Measurements from ENCODE around the gene RBM7.

RBM7 gene

DNA sequence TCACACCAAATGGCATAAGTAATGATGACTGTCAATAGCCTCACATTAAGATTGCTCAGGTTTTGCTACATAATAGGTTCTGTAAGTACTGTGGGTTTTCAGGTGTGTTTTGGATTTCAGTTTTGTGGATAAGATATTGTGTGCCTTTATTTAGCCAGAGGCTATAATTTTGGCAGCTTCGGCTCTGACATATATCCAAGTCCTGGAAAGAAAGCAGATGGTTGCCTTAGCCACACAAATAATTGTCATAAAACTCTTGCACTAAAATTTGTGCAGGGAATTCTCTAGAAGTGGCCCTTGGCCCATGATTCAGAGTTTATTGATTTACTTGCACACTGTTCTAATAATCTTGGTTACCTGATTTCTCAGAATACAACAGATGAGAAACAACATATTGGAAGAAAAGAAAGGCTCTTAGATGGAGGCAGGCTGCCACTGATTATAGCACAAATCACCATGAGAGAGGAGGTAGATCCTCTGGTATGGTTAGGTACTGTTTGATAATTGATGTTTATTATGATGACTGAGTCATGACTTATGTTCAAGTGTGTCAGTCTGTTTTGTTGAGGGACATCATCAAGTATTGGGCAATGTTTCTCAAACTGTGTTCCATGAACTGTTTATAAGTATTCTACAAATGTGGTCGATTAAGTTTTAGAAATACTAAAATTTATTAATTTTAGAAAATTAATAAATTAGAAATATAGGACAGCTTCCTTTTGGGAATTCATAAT, 48.5 kb downstream of the RBM7 start:
- DNase-seq (ENCODE audit: low read depth in 2 of 2): no peak

DNA sequence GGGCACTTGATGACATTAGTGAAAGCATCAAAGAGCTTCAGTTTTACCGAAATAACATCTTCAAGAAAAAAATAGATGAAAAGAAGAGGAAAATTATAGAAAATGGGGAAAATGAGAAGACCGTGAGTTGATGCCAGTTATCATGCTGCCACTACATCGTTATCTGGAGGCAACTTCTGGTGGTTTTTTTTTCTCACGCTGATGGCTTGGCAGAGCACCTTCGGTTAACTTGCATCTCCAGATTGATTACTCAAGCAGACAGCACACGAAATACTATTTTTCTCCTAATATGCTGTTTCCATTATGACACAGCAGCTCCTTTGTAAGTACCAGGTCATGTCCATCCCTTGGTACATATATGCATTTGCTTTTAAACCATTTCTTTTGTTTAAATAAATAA, 49.4 kb downstream of the RBM7 start:
- no peak for DNase-seq (ENCODE audit: low read depth in 2 of 2)

DNA sequence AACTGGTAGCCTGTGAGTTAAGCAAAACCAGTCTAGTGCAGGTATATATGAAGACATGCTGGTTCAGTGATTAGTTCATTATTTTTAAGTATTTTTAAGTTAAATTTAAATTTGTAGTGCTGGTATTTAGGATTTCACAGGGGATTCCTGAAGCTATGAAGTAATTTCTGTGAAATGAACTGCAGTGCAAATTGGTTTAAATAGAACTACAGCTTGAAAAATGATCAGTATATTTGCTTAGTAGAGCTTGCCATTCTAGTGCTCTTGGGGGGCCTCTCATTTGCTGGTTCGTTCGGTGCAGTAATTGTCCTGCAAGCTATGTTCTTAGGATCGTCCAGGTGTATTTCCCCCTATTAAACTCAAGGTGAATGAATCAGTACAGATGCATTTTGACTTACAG, 51.9 kb downstream of the RBM7 start:
- DNase-seq (ENCODE audit: low read depth in 2 of 2): no peak

All from stimulated activated CD8-positive, alpha-beta memory T cell treated with anti-CD3 and anti-CD28 coated beads, Interleukin-7, amount 100 ng/mL, for 4 hours (primary cell).